Colon (tissue), 2 donors: ENCODE measurements around the gene CIT.
"Not testable (repeated sequence)": the region's sequence is repeated elsewhere in the genome, so short reads cannot be mapped to it uniquely, and the experiment has no call there.

Source experiments
- FAIRE-seq: peaks from 2 replicates; lab custom pipeline; 2012; peaks lifted over from hg19 to GRCh38; lab: Jason Lieb, UNC
- donor health status: control.
- donor health status: control.

The CIT gene

GRCh38 chr12:119678459-119678858, 198.7 kb downstream of the CIT start:
- FAIRE-seq, result no peak

- FAIRE-seq, result no peak
These were observed 200.5 kb downstream of the CIT start for GRCh38 chr12:119676573-119676972.

GRCh38 chr12:119676022-119676421, 201.1 kb downstream of the CIT start:
- FAIRE-seq, result no peak

GRCh38 chr12:119674560-119674959, 202.6 kb downstream of the CIT start:
- no peak for FAIRE-seq

- no peak for FAIRE-seq
These were observed 203.5 kb downstream of the CIT start for GRCh38 chr12:119673634-119674033.

GRCh38 chr12:119672194-119672593, 204.9 kb downstream of the CIT start:
- no peak for FAIRE-seq

- no peak for FAIRE-seq
These were observed 206.1 kb downstream of the CIT start for GRCh38 chr12:119671070-119671469.

- FAIRE-seq, result no peak
These were observed 207.2 kb downstream of the CIT start for GRCh38 chr12:119669744-119670472.

- FAIRE-seq, result no peak
These were observed 208.7 kb downstream of the CIT start for GRCh38 chr12:119668324-119668841.

GRCh38 chr12:119667577-119668323, 209.4 kb downstream of the CIT start, which contains the start of gene PRKAB1:
PRKAB1 (plus strand) TSS chr12:119668133; CDS start chr12:119668245, 112 bp downstream.
- FAIRE-seq, result no peak

- FAIRE-seq, result no peak
These were observed 210.1 kb downstream of the CIT start for GRCh38 chr12:119666900-119667576.

- no peak for FAIRE-seq
These were observed 210.8 kb downstream of the CIT start for GRCh38 chr12:119666226-119666795.

GRCh38 chr12:119665164-119665929, 211.8 kb downstream of the CIT start:
- no peak for FAIRE-seq

GRCh38 chr12:119664642-119665041, 212.5 kb downstream of the CIT start:
- no peak for FAIRE-seq

- no peak for FAIRE-seq
These were observed 215.2 kb downstream of the CIT start for GRCh38 chr12:119661882-119662281.

GRCh38 chr12:119660076-119660475, 217.0 kb downstream of the CIT start:
- no peak for FAIRE-seq

- FAIRE-seq, result no peak
These were observed 217.7 kb downstream of the CIT start for GRCh38 chr12:119659289-119659897.

GRCh38 chr12:119658166-119658565, 219.0 kb downstream of the CIT start:
- FAIRE-seq, result not testable (repeated sequence)

- not testable (repeated sequence) for FAIRE-seq
These were observed 220.1 kb downstream of the CIT start for GRCh38 chr12:119657001-119657400.

- no peak for FAIRE-seq
These were observed 224.5 kb downstream of the CIT start for GRCh38 chr12:119652665-119653064.

- no peak for FAIRE-seq
These were observed 227.8 kb downstream of the CIT start for GRCh38 chr12:119649202-119649808.
